HPDE6-E6E7 (cell line): ENCODE measurements around the gene GPR132.
A peak's percentile ranks its signal among the peaks of the same experiment; 100 is the strongest.

ENCODE experiments used
- DNase-seq: peaks from one replicate; pipeline ENCODE4 v3.0.0; 2011; ENCODE audit warnings: missing footprints; ENCODE audit errors: extremely low spot score

GPR132 gene

DNA sequence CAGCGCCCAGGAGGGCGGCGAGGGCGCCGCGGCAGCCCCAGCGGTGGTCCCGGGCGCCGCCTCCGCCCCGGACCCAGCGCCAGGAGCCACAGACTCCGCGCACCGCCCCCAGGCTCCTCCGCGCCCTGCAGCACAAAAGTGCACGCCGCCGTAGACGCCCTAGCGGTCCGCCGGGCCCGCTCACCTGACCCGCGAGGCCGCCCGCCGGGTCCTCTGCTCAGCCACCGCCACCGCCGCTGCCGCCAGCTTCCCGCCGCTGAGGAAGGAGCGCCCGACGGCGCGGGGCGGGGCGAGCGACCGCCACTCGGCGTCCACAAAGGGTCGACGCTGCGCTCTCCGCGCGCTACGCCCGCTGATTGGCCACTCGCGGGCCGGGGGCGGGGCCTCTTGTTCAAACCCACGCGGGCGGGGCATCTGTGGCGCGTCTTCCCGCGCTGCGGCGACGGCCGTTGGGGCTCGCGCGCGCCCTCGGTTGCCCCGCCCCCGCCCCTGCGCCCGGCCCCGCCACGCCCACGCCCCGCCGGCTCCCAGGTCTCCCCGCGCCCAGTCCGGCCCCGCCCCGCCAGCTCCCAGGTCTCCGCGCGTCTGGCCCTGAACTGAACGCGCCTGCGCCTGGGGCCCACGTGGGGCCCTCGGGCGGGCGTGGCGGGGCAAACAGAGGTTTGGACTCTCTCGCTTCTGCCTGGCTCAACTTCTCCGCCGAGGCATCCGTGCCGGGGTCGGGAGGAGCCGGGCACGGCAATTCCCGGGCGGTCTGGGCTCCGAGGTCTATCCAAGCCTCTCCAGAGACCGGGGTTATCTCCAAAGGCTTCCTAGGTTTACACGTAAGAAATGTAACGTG, 44.2 kb downstream of the GPR132 start, which contains the start of gene CDCA4:
Gene CDCA4, minus strand, starts transcription at position 269 of the 841 bp plus-strand sequence. CDS start 9,154 bp downstream, outside the sequence.
- DNase-seq = peak; percentile 88

DNA sequence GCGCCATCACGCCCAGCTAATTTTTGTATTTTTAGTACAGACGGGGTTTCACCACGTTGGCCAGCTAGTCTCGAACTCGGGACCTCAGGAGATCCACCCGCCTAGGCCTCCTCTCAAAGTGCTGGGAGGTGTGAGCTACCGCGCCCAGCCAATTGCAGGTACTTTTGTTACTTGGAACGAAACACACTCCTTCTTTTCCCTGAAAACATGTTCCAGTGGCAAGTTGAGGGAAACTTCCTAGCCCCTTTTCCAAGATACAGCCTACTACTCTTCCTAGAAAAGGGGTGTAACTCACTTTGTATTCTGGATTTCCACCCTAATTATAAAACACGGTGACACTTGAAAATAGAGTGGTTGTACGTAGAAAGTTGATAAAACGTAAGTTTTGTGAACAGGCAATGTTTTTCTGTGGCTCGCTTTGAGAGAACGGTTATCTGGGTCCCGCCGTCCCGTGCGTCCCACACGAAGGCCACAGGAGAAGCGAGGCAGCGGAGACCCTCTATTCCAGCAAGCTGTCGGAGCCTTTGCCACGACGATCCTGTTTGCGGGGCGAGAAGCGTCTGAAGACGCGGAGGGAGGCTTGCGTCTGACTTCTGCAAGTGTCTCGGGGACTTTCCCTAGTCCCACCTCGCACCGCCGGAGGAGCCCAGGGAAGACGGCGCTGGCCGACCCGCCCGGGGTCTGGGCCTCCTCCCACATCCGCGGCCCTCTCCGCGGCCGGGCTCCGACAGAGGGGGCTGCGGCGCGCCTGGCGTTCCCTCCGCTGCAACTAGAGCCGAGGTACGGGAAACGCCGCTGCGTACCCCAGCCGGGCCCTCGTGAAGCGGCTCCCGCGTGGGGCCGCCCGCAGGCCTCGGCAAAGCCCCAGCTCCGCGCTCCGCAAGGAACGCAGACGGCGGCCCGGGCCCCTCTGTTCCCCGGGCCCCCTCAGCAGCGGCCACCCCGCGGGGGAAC, 45.1 kb downstream of the GPR132 start:
- DNase-seq = no peak

DNA sequence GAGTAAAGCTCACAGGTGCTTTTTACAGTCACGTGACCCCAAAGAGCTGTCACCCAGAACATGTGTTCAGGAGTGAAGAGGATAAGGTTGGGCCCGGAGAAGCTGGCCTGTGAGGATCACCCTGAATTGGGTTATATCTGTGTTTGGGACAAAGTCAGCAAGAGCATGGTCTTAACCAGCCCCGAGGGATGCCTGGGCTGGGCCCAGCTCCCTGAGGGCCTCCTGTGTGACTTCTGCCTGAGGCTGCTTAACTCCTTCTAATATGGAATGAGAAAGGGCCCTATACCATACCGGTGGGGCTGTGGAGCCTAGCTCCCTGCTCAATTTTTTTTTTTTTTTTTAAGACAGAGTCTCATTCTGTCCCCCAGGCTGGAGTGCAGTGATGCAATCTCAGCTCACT, 46.8 kb downstream of the GPR132 start:
- DNase-seq = no peak

DNA sequence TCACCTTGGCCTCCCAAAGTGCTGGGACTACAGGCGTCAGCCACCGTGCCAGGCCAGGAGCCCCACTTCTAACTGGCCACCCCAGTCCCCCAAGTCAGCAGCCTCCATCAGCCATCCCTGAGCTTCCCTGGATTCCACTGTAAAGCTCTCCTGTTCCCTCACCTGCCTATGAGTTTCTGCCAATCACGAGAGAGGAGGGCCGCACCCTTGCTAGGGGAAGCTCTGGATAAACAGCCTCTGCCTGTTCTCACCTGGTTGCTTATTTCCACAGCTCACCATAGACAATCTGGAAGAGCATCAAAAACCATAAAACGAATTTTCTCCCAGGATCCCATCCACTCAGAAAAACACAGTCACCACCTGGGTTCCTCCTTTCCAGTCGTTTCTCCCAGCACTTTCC, 49.3 kb downstream of the GPR132 start:
- DNase-seq = no peak

DNA sequence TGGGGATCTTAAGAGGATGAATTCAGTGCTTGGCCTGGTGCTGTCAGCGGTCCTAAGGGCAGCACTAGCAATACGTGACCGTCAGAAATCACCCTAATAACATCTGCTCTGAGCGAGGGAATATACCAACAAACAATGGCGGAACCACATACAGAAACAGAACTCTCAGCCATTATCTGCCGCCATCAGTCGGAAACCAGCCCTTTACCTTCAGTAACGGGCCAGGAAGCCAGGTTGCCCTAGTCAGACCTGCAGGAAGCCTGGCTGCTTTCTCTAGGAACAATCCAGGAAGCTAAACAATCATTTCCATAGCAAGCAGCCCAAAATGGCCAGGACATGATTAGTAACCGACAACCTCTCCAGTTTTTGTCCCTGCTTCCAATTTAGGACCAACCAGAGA, 50.0 kb downstream of the GPR132 start:
- DNase-seq = no peak

DNA sequence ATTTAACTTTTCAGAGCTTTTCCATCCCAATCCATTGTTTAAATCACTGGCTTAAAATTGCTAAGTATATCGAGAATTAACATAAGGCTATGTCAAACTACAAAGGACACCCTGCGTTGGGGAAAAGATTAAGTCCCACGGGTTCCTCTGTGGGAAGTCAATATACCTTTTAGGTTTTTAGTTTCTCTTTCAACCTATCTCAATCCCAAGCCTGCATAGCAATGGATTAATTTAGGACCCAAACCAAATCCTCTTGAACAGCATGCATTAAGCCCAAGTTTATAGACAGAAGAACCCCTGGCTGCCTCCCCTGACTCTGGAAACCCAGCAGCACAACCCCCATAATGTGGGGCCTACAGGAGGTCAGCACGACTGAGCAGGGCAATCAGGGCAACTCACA, 50.6 kb downstream of the GPR132 start:
- no peak for DNase-seq

DNA sequence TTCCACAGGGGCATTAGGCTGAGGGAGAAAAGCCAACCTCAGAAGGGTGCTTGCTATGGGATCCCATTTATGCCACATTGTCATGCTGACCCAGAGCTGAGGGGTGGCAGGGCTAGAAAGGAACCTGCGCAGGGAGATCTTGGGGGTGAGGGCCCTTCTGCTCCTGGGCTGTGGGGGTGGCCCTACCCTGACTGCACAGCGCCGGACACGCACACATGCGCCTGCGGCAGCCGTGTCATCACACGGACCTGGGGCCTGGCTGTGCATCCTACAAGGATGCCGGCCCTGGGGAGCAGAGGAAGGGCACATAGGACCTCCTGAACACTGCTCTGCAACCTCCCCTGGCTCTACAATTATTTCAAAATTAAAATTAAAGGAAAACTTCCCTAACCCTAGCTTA, 51.2 kb downstream of the GPR132 start:
- no peak for DNase-seq

DNA sequence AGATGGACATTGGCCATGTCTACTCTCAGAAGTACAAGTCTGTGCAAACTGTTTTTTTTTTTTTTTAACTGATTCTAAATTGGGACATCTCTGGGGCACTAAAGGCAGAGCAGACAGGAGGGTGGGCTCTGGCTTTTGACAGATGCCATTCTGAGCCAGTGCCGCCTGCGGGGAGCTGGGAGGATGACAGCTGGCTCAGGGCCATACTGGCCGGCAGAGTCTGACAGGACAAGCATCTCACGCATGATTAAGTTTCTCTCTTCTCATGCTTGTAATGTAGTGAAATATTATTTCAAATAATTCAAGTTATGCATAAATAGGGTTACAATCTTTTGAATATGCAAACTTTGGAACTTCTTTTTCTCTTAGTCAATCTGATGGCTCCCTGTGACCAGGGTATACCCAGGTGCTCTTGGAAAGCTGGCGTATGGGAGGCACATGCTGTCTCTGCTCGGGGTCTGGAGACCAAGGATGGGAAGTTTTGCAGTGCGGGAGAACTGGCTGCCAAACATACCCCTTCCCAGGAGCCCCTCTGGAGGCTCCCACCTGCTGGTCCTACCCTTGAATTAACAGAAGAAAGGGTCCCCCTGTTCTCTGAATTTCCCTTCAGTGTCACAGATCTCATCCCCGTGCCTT, 52.0 kb downstream of the GPR132 start:
- DNase-seq = no peak

DNA sequence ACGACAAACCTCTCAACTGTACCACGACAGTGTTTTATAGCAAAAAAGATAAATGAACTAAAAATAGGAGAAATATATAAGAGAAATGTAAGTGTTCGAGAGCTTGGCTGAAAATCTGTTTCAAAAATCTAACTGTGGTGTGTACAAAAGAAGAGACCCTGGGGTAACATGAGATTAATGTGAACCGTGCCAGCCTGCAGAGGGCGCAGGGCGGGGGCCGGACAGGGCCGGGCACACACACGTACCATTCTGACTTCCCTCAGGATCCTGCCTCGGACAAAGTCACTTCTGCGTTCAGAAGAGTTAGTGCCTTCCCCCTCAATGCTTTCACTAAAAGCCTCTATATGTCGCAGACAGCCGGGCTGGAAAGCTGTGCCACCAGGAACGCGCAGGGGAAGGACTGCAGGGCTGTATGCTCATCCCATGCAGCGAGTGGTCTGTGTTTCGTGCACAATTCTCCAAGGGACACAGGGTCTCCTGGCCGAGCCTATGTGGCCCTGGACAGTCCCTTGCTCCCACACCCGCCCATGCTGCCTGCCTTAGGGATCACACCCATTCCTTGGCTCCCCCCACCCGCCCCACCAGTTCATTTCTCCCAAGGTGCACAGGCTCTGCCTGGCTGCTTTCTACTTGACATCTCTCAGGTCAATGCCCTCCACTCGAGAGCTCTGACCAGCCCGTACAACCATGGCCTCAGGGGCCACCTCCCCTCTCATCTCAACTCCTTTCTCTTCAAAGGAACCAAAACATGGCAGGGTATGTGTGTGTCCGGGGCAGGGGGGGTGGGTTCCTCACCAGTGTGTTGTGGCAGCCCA, 52.9 kb downstream of the GPR132 start:
- DNase-seq = no peak

DNA sequence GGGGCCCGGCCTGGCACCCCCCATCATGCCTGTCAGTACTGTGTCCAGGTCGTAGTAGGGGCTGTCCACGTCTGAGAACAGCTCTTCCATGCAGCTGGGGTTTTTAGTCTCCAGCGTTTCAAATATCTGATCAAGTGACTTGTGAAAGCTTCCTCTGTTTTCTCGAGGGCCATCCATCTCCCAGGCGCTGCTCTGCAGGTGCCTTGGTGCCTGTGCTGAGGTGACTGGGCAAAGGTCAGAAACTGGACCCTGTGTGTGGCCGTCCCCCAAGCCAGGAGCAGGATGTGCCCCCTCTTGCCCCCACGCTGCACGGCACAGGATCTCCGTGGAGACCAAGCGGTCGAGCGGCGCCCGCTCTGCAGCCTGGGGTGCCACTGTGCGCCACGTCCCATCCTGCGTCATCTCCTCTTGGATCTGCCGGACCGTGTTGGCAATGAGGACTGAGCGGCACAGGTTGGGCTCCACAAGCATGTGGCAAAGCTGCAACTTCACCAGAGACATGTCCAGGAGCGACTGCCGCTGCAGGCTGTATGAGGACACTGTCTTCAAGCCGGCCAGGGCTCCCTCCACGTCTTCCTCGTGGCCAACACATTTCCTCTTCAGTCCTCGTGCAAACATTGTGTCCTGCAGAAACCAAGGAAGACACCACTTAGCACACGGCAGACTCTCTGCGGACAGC, 53.8 kb downstream of the GPR132 start:
- DNase-seq = no peak

DNA sequence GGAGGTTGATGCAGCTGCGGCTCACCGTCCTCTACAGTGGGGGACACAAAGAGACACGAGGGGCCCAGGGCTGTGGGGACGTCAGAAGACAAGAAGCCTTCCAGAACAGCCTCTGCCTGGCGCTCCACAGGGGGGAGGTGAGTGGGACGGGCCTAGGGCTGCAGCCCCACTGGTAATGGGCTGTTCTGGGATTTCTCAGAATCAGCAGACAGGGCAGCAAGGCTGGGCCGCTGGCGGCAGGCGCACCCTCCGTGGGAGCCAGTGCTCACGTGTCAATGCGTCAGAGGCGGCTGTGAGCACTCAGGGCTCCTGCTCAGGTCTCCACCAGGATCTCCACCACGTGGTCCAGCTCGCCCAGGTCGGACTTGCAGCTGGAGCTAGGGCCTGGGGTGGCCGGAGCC, 54.3 kb downstream of the GPR132 start:
- no peak for DNase-seq

DNA sequence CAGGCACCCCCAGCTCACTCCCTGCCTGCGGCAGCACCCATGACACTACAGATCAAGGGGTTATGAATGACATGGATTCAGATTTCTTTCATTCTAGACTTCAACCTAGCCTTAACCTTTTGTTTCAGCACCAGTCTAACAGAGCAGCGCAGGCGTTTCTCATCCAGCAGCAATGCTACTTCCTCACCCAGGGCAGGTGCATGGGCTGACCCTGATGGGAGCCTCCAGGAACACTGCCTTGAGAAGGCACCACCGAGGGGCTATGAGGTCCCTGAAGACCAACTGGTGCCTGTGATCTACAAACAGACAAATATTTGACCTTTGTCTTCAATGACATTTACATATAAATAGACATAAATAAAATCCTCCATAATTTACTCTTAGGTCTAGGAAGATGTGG, 55.1 kb downstream of the GPR132 start:
- DNase-seq = no peak

DNA sequence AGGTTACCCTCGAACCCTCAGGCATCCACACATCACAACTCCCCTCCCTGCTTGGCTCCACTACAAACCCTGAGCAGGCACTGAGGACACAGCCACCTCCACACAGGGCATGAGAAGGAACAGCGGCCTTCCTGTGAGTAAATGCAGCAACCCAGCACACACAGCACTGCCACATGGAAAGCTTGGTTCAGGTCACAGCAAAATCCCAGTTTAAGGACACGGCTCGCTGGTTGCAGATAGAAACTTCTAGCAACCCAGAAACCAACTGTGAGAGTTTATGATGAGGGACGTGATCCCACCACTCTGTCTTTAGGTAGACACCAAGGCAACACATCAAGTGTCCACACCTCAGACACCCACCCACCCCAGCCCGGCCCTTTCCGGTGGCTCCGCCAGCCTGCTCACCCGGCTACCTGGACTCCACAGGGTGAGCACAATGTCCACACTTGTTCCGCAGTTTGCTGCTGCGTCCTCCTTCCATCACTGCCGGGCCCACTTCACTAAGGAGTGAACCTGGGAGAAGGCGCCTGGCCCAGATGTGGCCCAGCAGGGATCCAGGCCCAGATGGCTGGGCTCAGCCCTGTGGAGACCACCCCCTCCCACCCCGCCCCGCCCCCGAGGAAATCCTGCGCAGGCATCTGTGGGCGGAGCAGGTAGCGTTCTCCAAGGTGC, 57.5 kb downstream of the GPR132 start:
- no peak for DNase-seq

DNA sequence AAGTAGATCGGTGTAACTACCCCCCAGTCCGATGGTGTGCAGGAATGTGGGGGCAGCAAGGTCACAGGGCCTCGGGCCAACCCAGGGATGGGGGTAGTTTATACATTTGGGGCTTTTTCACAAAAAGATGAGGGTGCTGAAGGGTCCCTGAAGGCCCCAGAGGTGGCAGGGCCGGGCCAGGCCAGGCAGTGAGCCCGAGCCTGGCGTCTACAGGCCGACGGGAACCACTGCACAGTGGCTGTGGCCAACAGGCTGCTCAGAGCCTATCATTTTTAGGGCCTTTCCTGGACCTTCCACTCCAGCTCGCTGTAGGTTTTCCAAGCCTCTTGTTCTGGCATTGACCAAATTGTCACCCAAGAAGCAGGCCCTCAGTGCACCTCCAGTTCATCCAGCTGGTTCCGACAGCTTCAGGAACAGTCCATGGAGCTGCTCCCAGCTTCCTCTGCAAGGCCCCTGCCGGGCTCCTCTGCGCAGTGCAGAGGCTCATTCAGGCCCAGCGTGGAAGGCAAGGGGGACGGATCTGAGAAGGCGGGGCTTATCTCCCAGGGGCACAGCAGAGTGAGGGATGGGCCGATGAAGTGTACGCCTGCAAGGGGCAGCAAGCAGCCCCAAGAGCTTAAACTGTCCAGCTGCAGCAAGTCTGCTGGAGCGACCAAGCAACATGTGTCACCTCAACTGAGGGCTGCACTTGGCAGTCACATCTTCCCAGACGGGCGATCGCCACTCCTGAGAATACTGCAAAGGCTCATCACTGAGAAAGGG, 58.2 kb downstream of the GPR132 start:
- no peak for DNase-seq

DNA sequence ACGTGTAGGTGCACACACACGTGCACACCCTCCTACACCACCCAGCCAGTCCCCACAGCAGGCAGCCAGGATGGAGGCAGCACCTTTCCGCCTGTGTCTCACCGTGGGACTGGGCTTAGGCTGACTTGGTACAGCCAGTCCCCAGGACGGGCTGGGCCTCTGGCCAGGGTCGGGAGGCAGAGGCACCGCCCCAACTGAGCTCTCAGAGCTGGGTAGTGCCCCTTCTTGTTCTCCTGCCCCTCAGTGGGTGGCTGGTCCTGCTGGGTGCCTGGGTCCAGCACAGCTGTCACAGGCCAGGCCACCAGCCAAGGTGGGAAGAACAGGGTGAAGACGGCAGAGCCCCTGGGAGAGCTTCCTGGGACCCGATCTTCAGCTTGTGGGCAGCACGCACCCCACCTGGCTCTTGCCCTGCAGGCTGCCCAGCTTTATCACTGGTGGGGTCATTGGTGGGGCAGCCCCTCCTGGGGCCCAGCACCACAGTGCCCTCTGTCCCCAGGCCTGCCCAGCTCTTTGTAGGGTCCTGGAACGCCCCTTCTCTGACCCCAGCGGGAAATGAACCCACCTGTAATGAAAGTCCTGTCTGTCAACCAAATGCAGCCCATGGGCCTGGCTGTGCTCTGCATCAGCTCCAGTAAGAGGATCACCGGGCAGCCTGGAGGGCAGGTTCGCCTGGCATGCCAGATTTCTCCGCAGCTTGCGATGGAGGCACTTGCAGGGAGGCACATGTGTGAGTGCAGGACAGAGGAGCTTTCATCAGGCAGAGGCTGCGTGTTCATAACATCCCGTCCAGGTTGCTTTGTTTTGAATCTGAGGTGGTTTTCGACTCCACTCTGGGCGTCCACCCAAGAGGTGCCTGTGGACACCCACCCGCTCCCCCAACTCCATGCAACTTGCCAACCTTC, 59.0 kb downstream of the GPR132 start:
- DNase-seq = no peak

DNA sequence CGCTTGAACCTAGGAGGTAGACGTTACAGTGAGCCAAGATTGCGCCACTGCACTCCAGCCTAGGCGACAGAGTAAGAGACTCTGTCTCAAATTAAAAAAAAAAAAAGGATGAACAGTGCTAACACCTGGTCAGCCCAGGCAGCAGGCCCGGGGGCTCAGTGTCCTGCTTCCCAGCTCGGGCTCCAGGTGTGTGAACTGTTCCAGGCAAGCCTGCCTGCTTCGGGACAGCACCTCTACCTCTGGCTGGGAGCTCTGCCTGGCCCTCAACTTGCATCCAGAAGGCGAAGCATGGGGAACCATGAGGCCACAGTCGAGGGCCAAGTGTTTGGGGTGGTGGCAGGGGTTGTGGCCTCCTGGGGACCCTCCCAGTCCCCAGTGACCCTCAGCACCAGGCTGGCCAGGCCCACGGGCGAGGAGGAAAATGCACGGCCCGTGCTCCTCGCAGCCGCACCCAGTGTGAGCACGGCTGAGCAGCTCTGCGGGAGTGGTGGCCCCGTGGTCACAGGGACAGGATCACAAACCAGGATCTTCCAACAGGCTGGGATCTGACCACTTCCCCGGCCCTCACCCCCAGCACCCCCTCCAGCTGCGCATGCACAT, 59.8 kb downstream of the GPR132 start:
- no peak for DNase-seq
